Measurements from ENCODE around the gene LEUTX.
"Not testable (repeated sequence)": the region's sequence is repeated elsewhere in the genome, so short reads cannot be mapped to it uniquely, and the experiment has no call there.

LEUTX gene

DNA sequence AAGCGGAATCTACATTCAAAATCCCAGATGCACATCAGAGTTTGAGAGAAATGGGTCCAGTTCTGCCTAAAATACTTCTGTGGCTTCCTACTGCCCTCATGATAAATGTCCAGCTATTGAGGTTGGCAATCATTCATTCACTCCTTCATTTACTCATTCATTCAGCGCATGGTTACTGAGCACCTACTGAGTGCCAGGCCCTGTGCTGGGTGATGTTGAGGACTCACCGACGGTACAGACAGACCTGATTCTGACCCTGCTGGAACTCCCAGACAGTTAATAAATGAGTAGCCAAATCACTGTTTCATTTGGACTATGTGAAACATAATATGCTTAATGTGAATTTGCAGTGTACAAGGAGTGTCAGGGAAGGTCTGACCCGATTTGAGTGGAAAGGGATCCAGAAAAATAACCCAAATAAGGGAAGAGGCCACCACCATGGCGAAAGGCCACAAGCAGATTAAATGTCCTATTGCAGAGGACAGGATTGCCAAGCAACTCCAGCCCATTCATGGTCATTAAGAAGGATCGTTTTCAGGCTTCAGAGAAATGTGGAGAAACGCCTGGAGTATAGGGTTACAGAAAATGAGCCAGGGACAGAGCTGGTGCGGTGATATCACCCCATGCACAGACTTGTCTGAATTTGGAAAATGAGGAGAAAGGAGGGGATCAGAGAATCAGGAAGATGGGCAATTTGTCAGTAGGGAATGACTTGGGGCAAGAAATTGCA is 34.8 kb downstream of the LEUTX start:
- no peak for DNase-seq (ENCODE audit: low spot score)
- Histone ChIP-seq H3K4me3 (no peak overlapping the region), H3K27ac (no peak overlapping the region)
- TF ChIP-seq, protein P1, sequence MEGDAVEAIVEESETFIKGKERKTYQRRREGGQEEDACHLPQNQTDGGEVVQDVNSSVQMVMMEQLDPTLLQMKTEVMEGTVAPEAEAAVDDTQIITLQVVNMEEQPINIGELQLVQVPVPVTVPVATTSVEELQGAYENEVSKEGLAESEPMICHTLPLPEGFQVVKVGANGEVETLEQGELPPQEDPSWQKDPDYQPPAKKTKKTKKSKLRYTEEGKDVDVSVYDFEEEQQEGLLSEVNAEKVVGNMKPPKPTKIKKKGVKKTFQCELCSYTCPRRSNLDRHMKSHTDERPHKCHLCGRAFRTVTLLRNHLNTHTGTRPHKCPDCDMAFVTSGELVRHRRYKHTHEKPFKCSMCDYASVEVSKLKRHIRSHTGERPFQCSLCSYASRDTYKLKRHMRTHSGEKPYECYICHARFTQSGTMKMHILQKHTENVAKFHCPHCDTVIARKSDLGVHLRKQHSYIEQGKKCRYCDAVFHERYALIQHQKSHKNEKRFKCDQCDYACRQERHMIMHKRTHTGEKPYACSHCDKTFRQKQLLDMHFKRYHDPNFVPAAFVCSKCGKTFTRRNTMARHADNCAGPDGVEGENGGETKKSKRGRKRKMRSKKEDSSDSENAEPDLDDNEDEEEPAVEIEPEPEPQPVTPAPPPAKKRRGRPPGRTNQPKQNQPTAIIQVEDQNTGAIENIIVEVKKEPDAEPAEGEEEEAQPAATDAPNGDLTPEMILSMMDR (IDR thresholded peaks at IDR 0.05) = no peak

DNA sequence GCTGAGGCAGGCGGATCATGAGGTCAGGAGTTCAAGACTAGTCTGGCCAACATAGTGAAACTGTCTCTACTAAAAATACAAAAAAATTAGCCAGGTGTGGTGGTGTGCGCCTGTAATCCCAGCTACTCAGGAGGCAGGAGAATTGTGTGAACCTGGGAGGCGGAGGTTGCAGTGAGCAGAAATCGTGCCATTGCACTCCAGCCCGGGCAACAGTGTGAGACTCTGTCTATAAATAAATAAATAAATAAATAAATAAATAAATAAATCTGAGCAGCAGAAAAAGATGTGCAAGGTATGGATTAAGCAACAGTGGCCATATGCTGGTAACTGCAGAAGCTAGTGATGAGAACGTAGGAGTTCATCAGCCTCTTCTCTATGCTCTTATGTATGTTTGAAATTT is 35.5 kb downstream of the LEUTX start:
- H3K4me3 ChIP-seq; H3K27ac ChIP-seq; DNase-seq (ENCODE audit: low spot score): not testable (repeated sequence)

DNA sequence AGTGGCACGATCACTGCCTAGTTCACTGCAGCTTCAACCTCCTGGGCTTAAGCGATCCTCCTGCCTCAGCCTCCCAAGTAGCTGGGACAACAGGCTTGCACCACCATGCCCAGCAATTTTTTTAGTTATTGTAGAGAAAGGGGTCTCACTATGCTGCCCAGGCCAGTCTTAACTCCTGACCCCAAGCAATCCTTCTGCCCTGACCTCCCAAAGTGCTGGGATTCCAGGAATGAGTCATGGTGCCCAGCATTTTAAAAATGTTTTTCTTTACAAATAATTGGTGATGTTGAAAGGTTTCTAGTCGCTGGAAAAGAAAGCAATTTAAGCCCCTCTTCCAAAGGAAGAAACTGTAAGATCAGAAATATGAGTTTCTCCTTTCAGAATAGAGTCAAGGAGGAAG is 35.9 kb downstream of the LEUTX start:
- no peak overlapping the region for H3K4me3 ChIP-seq
- no peak overlapping the region for H3K27ac ChIP-seq
- TF ChIP-seq, protein P1 (IDR thresholded peaks at IDR 0.05) = no peak
- no peak for DNase-seq (ENCODE audit: low spot score)

DNA sequence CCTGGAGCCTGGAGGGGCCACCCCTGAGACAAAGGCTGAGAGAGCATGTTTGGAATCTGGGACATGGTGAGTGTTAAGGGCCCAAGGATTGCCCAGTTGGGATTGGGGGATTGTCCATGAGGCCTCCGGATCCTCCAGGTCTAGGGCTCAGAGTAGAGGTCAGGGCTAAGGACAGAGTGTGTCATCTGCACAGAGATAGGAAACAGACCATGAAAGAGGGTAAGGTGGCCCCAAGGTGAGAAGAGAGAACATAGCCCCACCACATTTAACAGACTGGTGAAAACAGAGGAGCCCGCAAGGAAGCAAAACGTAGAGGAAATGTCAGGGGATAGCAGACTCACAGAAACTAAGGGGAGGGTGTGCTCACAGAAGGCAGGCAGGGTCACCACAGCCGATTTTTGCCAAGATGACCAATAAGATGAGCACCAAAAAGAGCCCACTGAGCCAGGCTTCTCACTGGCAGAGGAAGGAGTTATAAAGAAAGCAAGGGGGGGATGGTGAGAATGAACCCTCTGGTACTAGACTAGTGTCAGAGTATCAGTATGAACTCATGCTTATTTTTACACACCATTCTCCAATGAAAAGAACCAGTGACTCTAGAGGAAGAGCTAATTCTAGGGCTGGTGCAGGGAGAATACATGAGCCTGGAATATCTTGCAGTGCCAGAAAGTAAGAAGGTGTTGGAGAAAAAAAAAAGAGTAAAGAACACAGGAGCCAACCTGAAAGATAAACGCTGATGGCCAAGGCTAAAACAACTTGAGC is 37.8 kb downstream of the LEUTX start:
- TF ChIP-seq, protein P1 (IDR thresholded peaks at IDR 0.05) = no peak
- Histone ChIP-seq H3K27ac (no peak overlapping the region), H3K4me3 (no peak overlapping the region)
- no peak for DNase-seq (ENCODE audit: low spot score)

DNA sequence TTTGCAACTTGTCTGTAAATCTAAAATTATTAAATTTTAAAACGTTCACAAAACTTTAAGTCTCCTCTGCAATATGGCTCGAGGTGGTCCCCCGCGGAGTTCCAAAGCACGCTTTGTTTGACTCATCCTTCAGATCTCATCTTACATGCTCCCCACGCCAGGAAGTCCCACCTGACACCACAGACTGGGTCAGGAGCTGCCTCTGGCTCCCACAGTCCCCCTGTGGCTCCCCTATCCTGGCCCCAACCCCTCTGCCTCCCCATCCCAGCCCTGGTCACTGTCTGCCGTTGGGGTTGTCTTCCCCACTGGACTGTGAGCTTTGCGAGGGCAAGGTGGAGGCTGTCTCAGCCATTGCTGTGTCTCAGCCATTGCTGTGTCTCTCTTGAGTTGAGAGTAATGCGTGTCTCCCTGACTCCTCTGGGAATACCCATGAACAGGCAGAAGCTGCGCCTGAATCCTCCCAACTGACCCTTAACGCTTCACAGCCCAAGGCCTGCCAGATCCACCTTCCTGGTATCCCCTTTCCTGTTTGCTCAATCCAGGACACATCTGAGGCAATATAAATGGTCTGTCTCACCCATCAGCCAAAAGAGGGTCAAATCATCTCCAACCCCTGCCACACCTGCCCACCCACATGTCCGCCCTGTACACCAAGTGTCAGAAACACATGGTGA is 39.4 kb downstream of the LEUTX start:
- DNase-seq (ENCODE audit: low spot score) = no peak

DNA sequence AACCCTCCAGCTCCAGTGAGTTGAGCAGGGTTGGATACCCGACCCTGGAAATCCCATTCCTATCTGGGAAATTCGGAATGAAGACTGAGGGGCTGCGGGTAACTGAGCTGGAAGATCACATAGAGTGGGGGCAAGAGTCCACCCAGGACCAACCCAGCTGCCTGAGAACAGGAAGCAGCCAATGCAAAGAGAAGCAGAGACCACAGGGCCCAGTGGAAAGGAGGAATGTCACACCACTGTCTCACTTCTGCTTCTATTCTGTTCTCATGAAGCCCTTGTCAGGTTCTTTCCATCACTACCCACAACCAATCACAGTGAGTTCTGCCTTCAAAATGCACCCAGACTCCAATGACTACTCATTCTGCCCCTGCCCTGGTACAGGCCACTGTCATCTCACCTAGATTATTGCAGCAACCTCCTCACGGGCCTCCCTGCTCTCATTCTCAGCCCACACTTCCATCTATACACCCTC is 40.0 kb downstream of the LEUTX start:
- no peak overlapping the region for H3K27ac ChIP-seq
- TF ChIP-seq, protein P1 (IDR thresholded peaks at IDR 0.05) = no peak
- H3K4me3 ChIP-seq = no peak overlapping the region
- DNase-seq (ENCODE audit: low spot score) = no peak

More for the DNA sequence above, 39.4 kb downstream of the LEUTX start:
- no peak overlapping the region for H3K27ac ChIP-seq
- H3K4me3 ChIP-seq = no peak overlapping the region
- TF ChIP-seq, protein P1 (IDR thresholded peaks at IDR 0.05) = no peak

DNA sequence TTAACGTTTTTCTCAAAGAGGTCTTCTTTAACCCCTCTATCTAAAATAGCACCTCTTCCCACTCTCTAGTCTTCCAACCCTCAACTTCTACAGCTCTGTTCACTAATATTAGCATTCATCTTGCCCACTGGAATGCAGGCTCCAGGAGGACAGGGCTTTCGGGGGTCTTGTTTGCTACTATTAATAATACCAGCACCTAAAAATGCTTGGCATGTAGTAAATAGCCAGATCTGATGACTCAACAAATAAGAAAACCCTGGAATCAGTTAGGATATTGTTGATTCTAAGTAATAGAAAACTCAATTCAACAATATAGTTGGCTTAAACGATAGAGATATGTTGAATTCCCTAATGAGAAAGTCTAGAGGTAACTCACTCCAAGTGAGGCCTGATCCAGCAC is 41.1 kb downstream of the LEUTX start:
- TF ChIP-seq, protein P1 (IDR thresholded peaks at IDR 0.05) = no peak
- no peak overlapping the region for H3K4me3 ChIP-seq
- DNase-seq (ENCODE audit: low spot score) = no peak
- no peak overlapping the region for H3K27ac ChIP-seq
